Transverse colon (tissue), 4 donors: ENCODE measurements around the gene PSAT1. TPM values are rescaled to one million over a fixed set of nuclear protein-coding genes. Genes with fewer than 3 reads are reported as not detected.

ENCODE experiments used
- DNase-seq: peaks from one replicate; pipeline ENCODE4 v3.0.0-alpha.2; 2019
- H3K27ac ChIP-seq, 4 donors: fragments of 200-600 bp; sonication (generic); 2 replicates each; pipeline ENCODE4 v1.5.1; 2016 to 2018; ENCODE audit warnings: inconsistent platforms in 4 of 4
- H3K27me3 ChIP-seq: fragments of 200-600 bp; sonication (generic); 2 replicates; pipeline ENCODE4 v1.5.1; 2017; ENCODE audit warnings: inconsistent platforms
- H3K36me3 ChIP-seq, 4 donors: fragments of 200-600 bp; sonication (generic); 2 replicates each; pipeline ENCODE4 v1.5.1; 2017 to 2019; ENCODE audit warnings: inconsistent platforms in 4 of 4
- H3K4me1 ChIP-seq, 4 donors: fragments of 200-600 bp; sonication (generic); 2 replicates each; pipeline ENCODE4 v1.5.1; 2017 to 2020; ENCODE audit warnings: inconsistent platforms in 4 of 4
- H3K4me3 ChIP-seq, 4 donors: fragments of 200-600 bp; sonication (generic); 1 replicate in 1 of 4; 2 replicates in 3 of 4; pipeline versions ENCODE4 v1.5.1 to v1.6.1; 2017 to 2019; ENCODE audit warnings: inconsistent platforms in 4 of 4
- H3K9me3 ChIP-seq, 2 donors: fragments of 200-600 bp; sonication (generic); 2 replicates each; pipeline ENCODE4 v1.5.1; 2017 to 2019; ENCODE audit warnings: inconsistent platforms in 2 of 2
- EP300 ChIP-seq: sonication (generic); formaldehyde crosslinking; IDR thresholded peaks from one replicate; pipeline ENCODE4 v1.6.1; 2017; ENCODE audit warnings: antibody characterized with exemption, low read depth
- POLR2A ChIP-seq: fragments of 450-650 bp; IDR thresholded peaks from one replicate; pipeline ENCODE4 v1.6.1; 2016; ENCODE audit warnings: antibody characterized with exemption, mild to moderate bottlenecking, moderate library complexity
- POLR2AphosphoS5 ChIP-seq, 3 donors: sonication (generic); formaldehyde crosslinking; IDR thresholded peaks; one replicate each; pipeline ENCODE4 v1.6.1; 2016; ENCODE audit warnings: antibody characterized with exemption in 3 of 3
- WGBS, 2 donors: methylation state at CpG; one replicate each; pipeline ENCODE4 v1.1.5; 2018; ENCODE audit warnings: low coverage in 1 of 2; 5-methylcytosine and 5-hydroxymethylcytosine counted together
- in situ Hi-C, 4 donors: fragments of 200-750 bp; cut with MboI; loops; one replicate each; pipeline versions ENCODE4 v1.15.0 to v1.15.1; 2017; ENCODE audit warnings: low sequenced_read_pairs in 3 of 4, low pct_ligation_motif_present in 1 of 4, low pct_unique_long_range_greater_than_20kb in 1 of 4
- intact Hi-C: fragments of 100-400 bp; cut with DNase I; formaldehyde crosslinking; loops from one replicate; pipeline ENCODE4 v1.15.1; 2023; ENCODE audit warnings: low total_unique reads
- total RNA-seq, 4 donors: library from RNA; depleted of rRNA; stranded (reverse); fragments of >200 nt; gene quantifications; one replicate each; pipeline ENCODE4 v1.1.0, GENCODE V29; 2016
- TF ChIP-seq, protein P1 (sequence below), 5 experiments: fragments of 200-600 bp in 3 of 5; fragments of 450-650 bp in 2 of 5; sonication (generic) in 3 of 5; IDR thresholded peaks; 1 replicate in 2 of 5; 2 replicates in 3 of 5; pipeline ENCODE4 v1.5.1; 2016 to 2017; ENCODE audit warnings: antibody characterized with exemption in 5 of 5, inconsistent platforms in 3 of 5, mild to moderate bottlenecking in 2 of 5, moderate library complexity in 1 of 5

PSAT1 gene
- total RNA-seq, 4 donors from 2014 or later: 1.6 to 3.5 (median 2.3) TPM; not detected in 1

DNA sequence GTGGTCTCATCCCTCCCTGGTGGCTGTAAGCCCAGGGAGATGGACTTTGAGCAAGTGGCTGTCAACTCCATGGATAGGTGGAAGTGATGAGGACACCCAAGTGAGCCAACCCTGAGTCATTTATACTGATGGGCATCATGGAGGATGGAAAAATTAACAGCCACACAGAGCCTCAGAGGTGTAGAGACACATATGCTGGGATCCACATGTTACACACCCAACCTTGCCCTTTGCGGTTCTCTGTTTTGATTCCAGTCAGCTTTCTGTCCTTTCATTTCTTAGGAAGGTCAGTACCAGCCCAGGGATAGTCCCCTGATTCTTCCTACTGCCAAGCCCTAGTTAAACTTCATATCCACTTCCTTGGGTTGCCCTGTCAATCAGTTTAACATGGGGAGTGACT, 51.9 kb downstream of the PSAT1 start:
- TF ChIP-seq POLR2AphosphoS5 (IDR thresholded peaks at IDR 0.05) (no peak), EP300 (no peak), POLR2A (no peak)
- TF ChIP-seq, protein P1, sequence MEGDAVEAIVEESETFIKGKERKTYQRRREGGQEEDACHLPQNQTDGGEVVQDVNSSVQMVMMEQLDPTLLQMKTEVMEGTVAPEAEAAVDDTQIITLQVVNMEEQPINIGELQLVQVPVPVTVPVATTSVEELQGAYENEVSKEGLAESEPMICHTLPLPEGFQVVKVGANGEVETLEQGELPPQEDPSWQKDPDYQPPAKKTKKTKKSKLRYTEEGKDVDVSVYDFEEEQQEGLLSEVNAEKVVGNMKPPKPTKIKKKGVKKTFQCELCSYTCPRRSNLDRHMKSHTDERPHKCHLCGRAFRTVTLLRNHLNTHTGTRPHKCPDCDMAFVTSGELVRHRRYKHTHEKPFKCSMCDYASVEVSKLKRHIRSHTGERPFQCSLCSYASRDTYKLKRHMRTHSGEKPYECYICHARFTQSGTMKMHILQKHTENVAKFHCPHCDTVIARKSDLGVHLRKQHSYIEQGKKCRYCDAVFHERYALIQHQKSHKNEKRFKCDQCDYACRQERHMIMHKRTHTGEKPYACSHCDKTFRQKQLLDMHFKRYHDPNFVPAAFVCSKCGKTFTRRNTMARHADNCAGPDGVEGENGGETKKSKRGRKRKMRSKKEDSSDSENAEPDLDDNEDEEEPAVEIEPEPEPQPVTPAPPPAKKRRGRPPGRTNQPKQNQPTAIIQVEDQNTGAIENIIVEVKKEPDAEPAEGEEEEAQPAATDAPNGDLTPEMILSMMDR (IDR thresholded peaks at IDR 0.05): no peak
- no peaks in the 10 kb centered on the region for H3K4me1 ChIP-seq
- H3K36me3 ChIP-seq: no peaks in the 10 kb centered on the region
- in situ Hi-C loops: no loop called here
- H3K4me3 ChIP-seq: no peak overlapping the region
- intact Hi-C loops: no loop called here
- no peaks in the 10 kb centered on the region for H3K27me3 ChIP-seq
- 92 to 100% methylated on average over 1 of the region's 1 CpG for WGBS, 2 donors
- no peak for DNase-seq
- H3K27ac ChIP-seq: no peak overlapping the region
- H3K9me3 ChIP-seq: no peaks in the 10 kb centered on the region

DNA sequence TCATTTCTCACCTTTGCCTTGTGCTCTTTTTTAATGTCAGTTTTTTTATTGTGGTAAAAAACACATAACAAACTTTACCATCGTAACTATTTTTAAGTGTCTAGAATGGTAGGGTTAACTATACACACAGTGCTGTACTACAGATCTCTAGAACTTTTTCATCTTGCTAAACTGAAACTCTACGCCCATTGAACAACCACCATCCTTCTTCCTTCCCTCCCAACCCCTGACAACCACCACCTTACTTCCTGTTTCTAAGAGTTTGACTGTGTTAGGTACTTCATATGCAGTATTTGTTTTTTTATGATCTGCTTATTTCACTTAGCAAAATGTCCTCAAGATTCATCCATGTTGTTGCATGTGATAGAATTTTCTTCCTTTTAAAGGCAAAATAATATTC, 54.9 kb downstream of the PSAT1 start:
- Histone ChIP-seq H3K36me3 (no peaks in the 10 kb centered on the region), H3K9me3 (no peaks in the 10 kb centered on the region), H3K4me3 (no peak overlapping the region), H3K27me3 (no peaks in the 10 kb centered on the region), H3K4me1 (no peaks in the 10 kb centered on the region), H3K27ac (no peak overlapping the region)
- no peak for DNase-seq
- in situ Hi-C loops: loop anchor here in 1 of 4 donors (25.0 kb wide), 1 partner anchor 90 kb away; no protein-coding TSS in a partner anchor
- intact Hi-C loops: no loop called here
- TF ChIP-seq, protein P1 (IDR thresholded peaks at IDR 0.05): no peak
- TF ChIP-seq EP300 (no peak), POLR2A (no peak), POLR2AphosphoS5 (IDR thresholded peaks at IDR 0.05) (no peak)
- WGBS, 2 donors: 71 to 76% methylated on average over 2 of the region's 2 CpGs

DNA sequence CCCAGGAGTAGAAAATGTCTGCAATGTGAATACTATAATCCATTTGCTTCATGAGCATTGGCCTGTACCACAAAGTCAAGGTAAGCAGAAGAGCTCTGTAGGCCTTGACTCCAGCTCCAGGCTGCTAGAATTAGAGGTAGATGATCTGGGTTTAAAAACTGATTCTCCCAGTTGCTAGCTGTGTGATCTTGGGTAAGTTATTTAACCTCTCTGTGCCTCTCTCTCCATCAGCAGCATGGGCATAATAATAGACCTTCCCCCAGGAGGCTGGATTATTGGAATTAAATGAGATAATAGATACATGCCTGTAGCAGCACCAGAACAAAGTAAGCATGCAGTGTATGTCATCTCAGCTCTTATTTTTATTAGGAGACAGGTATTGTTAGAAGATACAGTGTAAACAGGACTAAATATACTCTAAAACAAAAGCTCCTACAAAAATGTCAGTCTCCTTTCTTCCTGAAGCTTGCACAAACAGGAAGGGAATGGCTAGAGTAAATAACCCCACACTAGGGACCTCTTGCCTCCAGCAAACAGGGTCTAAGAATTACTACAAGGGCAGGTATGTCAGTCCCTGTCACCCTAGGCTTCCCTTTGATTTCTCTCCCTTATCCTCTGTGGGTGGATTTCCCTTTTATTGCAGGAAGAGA, 57.5 kb downstream of the PSAT1 start:
- TF ChIP-seq, protein P1 (IDR thresholded peaks at IDR 0.05): no peak
- TF ChIP-seq POLR2A (no peak), EP300 (no peak), POLR2AphosphoS5 (IDR thresholded peaks at IDR 0.05) (no peak)
- Histone ChIP-seq H3K36me3 (no peaks in the 10 kb centered on the region), H3K27me3 (no peaks in the 10 kb centered on the region), H3K9me3 (no peaks in the 10 kb centered on the region), H3K4me3 (no peak overlapping the region), H3K27ac (no peak overlapping the region), H3K4me1 (no peaks in the 10 kb centered on the region)
- DNase-seq: no peak
- intact Hi-C loops (no loop called here), in situ Hi-C loops (loop anchor here in 1 of 4 donors (25.0 kb wide), 1 partner anchor 92 kb away; no protein-coding TSS in a partner anchor)

DNA sequence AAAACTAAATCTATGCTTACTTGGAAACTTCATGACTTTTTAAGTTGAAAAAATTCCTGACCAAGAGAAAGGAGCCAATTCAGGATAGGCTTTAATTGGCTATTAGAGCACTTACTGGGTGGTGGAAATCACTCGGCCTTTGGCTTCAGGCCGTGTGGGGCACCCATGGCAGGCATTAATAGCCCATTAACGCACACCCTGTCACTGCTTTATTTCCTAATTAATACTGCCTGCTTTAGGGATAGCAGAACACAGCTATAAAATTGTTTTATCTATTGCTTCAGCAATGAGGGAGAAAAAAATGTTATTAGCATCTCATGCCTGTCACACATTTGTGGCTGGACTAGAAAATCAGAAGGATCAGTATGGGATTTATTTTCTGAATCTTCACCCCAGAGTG, 58.1 kb downstream of the PSAT1 start:
- Histone ChIP-seq H3K27ac (no peak overlapping the region), H3K4me3 (no peak overlapping the region), H3K9me3 (no peaks in the 10 kb centered on the region), H3K36me3 (no peaks in the 10 kb centered on the region), H3K27me3 (no peaks in the 10 kb centered on the region), H3K4me1 (no peaks in the 10 kb centered on the region)
- no peak for TF ChIP-seq EP300
- no peak for DNase-seq
- WGBS, 2 donors: 60 to 64% methylated on average over 3 of the region's 3 CpGs
- intact Hi-C loops (no loop called here), in situ Hi-C loops (loop anchor here in 1 of 4 donors (25.0 kb wide), 1 partner anchor 93 kb away; no protein-coding TSS in a partner anchor)

DNA sequence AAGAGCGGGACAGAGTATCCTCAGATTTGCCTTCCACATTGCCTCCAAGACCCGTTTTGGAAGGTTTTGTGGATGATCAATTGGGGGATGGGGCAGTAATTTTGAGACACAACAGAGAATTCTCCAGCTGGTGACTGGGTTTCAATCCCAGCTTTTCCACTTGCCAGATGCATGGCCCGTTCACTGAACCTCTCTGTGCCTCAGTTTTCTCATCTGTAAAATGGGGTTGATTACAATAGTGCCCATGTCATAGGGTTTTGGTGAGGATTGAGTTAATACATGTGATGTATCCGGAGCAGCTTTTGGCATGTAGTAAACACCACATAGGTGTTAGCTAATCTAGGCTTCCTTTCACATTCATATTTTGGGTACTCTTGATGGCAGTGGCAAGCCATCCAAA, 59.7 kb downstream of the PSAT1 start:
- Histone ChIP-seq H3K4me1 (no peaks in the 10 kb centered on the region), H3K9me3 (no peaks in the 10 kb centered on the region), H3K27me3 (no peaks in the 10 kb centered on the region), H3K27ac (no peak overlapping the region), H3K36me3 (no peaks in the 10 kb centered on the region), H3K4me3 (no peak overlapping the region)
- in situ Hi-C loops (loop anchor here in 1 of 4 donors (25.0 kb wide), 1 partner anchor 94 kb away; no protein-coding TSS in a partner anchor), intact Hi-C loops (no loop called here)
- WGBS, 2 donors: 75 to 87% methylated on average over 3 to 4 of the region's 4 CpGs
- DNase-seq: no peak
- no peak for TF ChIP-seq POLR2A
- TF ChIP-seq, protein P1 (IDR thresholded peaks at IDR 0.05): no peak
- TF ChIP-seq EP300: no peak
- no peak for TF ChIP-seq POLR2AphosphoS5 (IDR thresholded peaks at IDR 0.05)
